ENCODE results near the gene KRT7.

DNA sequence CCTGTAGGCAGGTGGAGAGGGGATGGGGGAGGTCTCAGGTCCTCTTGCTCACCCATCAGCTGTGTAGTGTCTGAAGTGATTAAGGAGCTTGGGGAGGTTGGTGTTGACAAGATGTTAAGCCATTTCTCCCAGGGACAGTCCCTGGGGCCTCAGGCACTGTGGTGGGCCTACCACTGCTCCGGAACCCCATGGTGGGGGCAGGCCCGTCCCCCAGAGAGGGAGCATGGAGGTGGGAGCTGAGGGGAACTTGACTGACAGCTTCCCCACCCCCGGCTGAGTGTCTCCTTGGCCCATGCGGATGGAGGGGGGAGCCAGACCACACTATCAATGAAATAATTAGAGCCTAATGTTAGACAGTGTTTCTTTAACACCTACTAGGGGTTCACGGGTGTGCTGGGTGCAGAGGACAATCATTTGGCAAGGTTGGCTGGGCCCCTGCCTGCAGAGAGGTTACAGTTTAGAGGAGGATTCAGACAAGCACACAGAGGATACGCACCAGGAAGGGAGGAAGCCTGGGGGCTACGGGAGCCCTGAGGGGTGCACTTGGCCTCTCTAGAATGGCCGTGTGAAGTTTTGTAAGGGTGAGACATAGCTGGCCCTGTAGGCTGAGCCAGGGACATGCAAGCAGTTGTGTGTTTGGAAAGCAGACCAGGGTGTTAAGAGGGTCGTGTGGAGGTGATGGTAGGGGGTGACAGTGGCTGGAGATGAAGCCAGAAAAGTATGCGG, 22.0 kb upstream of the KRT7 start:
- TF ChIP-seq, protein P1, sequence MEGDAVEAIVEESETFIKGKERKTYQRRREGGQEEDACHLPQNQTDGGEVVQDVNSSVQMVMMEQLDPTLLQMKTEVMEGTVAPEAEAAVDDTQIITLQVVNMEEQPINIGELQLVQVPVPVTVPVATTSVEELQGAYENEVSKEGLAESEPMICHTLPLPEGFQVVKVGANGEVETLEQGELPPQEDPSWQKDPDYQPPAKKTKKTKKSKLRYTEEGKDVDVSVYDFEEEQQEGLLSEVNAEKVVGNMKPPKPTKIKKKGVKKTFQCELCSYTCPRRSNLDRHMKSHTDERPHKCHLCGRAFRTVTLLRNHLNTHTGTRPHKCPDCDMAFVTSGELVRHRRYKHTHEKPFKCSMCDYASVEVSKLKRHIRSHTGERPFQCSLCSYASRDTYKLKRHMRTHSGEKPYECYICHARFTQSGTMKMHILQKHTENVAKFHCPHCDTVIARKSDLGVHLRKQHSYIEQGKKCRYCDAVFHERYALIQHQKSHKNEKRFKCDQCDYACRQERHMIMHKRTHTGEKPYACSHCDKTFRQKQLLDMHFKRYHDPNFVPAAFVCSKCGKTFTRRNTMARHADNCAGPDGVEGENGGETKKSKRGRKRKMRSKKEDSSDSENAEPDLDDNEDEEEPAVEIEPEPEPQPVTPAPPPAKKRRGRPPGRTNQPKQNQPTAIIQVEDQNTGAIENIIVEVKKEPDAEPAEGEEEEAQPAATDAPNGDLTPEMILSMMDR (IDR thresholded peaks at IDR 0.05) = no peak
- no peak for TF ChIP-seq POLR2A (IDR thresholded peaks at IDR 0.05)

Data from gastroesophageal sphincter (tissue), 3 donors.